K562 (cell line): ENCODE measurements around the gene PPP1R12B. TPM values are rescaled to one million over a fixed set of nuclear protein-coding genes. Genes with fewer than 3 reads are reported as not detected.

ENCODE experiments used
- BCOR ChIP-seq: fragments of 450-650 bp; IDR thresholded peaks from 2 replicates; pipeline ENCODE4 v1.6.1; 2016
- CBFA2T3 ChIP-seq: fragments of 450-650 bp; IDR thresholded peaks from 2 replicates; pipeline ENCODE4 v1.6.1; 2017
- DPF2 ChIP-seq: fragments of 450-650 bp; IDR thresholded peaks from 2 replicates; pipeline ENCODE4 v1.6.1; 2016
- E2F8 ChIP-seq: fragments of 450-650 bp; IDR thresholded peaks from 2 replicates; pipeline ENCODE4 v1.7.1; 2018; ENCODE audit warnings: mild to moderate bottlenecking, low read depth; ENCODE audit not compliant: partially characterized antibody
- FOSL1 ChIP-seq: fragments of 200-800 bp; sonication (Bioruptor generic); conservative IDR thresholded peaks from 2 replicates; pipeline ENCODE4 v1.6.1; 2016; ENCODE audit warnings: missing genetic modification characterization, missing compliant biosample characterization
- MAZ ChIP-seq, 2 experiments: fragments of 450-650 bp in 1 of 2; sonication (generic) in 1 of 2; formaldehyde crosslinking; IDR thresholded peaks in 1 of 2; conservative IDR thresholded peaks in 1 of 2; 2 replicates each; pipeline versions ENCODE4 v1.4.0 to v1.5.0; 2020; ENCODE audit warnings: mild to moderate bottlenecking in 1 of 2, missing genetic modification reagents in 1 of 2
- NCOA1 ChIP-seq: fragments of 450-650 bp; IDR thresholded peaks from 2 replicates; pipeline ENCODE4 v1.6.1; 2016; ENCODE audit warnings: low read depth
- PATZ1 ChIP-seq: fragments of 250-450 bp; sonication (Bioruptor Pico); IDR thresholded peaks from 2 replicates; pipeline ENCODE4 v1.5.0; 2020; ENCODE audit warnings: mild to moderate bottlenecking, borderline replicate concordance
- PHB ChIP-seq: fragments of 250-450 bp; sonication (Bioruptor Pico); IDR thresholded peaks from 2 replicates; pipeline ENCODE4 v1.5.0; 2021
- POLR2B ChIP-seq: fragments of 450-650 bp; IDR thresholded peaks from 2 replicates; pipeline ENCODE4 v1.6.1; 2018; ENCODE audit warnings: low read depth; ENCODE audit not compliant: partially characterized antibody
- POLR3A ChIP-seq: IDR thresholded peaks from 2 replicates; pipeline ENCODE4 v1.6.1; 2011; ENCODE audit warnings: borderline replicate concordance, mild to moderate bottlenecking, moderate library complexity; ENCODE audit not compliant: insufficient read length, insufficient read depth; ENCODE audit errors: extremely low read depth
- RAD51 ChIP-seq: fragments of 450-650 bp; IDR thresholded peaks from 2 replicates; pipeline ENCODE4 v1.7.1; 2016; ENCODE audit warnings: low read depth, mild to moderate bottlenecking, borderline replicate concordance
- SETDB1 ChIP-seq: IDR thresholded peaks from one replicate; pipeline ENCODE4 v1.6.1; 2012; ENCODE audit warnings: low read length, control low read depth, inconsistent platforms
- SIRT6 ChIP-seq: IDR thresholded peaks from one replicate; pipeline ENCODE4 v1.6.1; 2012; ENCODE audit warnings: low read depth, mild to moderate bottlenecking, control low read depth, inconsistent platforms, low read length, moderate library complexity
- SMAD3 ChIP-seq: fragments of 450-650 bp; formaldehyde crosslinking; conservative IDR thresholded peaks from 2 replicates; pipeline ENCODE4 v1.4.0; 2020; ENCODE audit warnings: mild to moderate bottlenecking
- SMARCA5 ChIP-seq: fragments of 450-650 bp; IDR thresholded peaks from 2 replicates; pipeline ENCODE4 v1.6.1; 2016
- SMARCB1 ChIP-seq: IDR thresholded peaks from 2 replicates; pipeline ENCODE4 v1.6.1; 2011; ENCODE audit warnings: improper control_type of control experiment, low read depth; ENCODE audit not compliant: insufficient read length
- SRF ChIP-seq, 2 experiments: fragments of 250-450, 450-650 bp in 1 of 2; sonication (Bioruptor Pico) in 1 of 2; sonication (generic) in 1 of 2; formaldehyde crosslinking; IDR thresholded peaks; 2 replicates each; pipeline versions ENCODE4 v1.5.0 to v1.5.1; 2020 to 2022; ENCODE audit warnings: mild to moderate bottlenecking in 1 of 2, missing genetic modification reagents in 1 of 2
- THRB ChIP-seq: fragments of 450-650 bp; formaldehyde crosslinking; conservative IDR thresholded peaks from 2 replicates; pipeline ENCODE4 v1.4.0; 2022; ENCODE audit warnings: mild to moderate bottlenecking, missing genetic modification characterization
- TSC22D4 ChIP-seq: fragments of 450-650 bp; IDR thresholded peaks from 2 replicates; pipeline ENCODE4 v1.6.1; 2016; ENCODE audit warnings: missing genetic modification characterization, missing biosample characterization, control low read depth
- ZBTB43 ChIP-seq: sonication (generic); formaldehyde crosslinking; IDR thresholded peaks from 2 replicates; pipeline ENCODE4 v1.8.0; 2023; ENCODE audit warnings: mild to moderate bottlenecking, missing genetic modification reagents
- ZNF551 ChIP-seq: fragments of 250-450 bp; sonication (Bioruptor Pico); IDR thresholded peaks from 2 replicates; pipeline ENCODE4 v1.5.0; 2021; ENCODE audit warnings: mild to moderate bottlenecking, moderate library complexity
- ZNF76 ChIP-seq: fragments of 250-450 bp; sonication (Bioruptor Pico); IDR thresholded peaks from 2 replicates; pipeline ENCODE4 v1.4.0; 2020; ENCODE audit warnings: mild to moderate bottlenecking, moderate library complexity, borderline replicate concordance
- polyA plus RNA-seq, 8 experiments: library from polyadenylated mRNA; depleted of rRNA in 4 of 8; stranded (reverse) in 5 of 8; unstranded in 3 of 8; fragments of >200 nt; fragmentation: Nextera tagmentation in 2 of 8; fragmentation: Illumina TruSeq in 1 of 8; extraction: Ambion mirVana in 2 of 8; extraction: Trizol in 1 of 8; gene quantifications; 2 replicates each; pipeline versions ENCODE4 v1.2.1 to v1.2.3, GENCODE V29; 2011 to 2014; ENCODE audit warnings: inconsistent platforms in 1 of 8, missing spikeins in 1 of 8
- total RNA-seq, 7 experiments: library from RNA; depleted of rRNA in 6 of 7; stranded (reverse); fragments of >200 nt in 6 of 7; fragmentation: Illumina TruSeq in 2 of 7; extraction: Trizol in 2 of 7; gene quantifications; 2 replicates each; pipeline versions ENCODE4 v1.2.1 to v1.2.3, GENCODE V29; 2011 to 2021; ENCODE audit warnings: low replicate concordance in 1 of 7

PPP1R12B gene
- total and polyA plus RNA-seq, 9 of the 15 experiments (the other 6 are each of a cell fraction or from before 2014, with no cell fraction given), result 0.73 to 16.9 (median 13.6) TPM

- no peak for TF ChIP-seq E2F8
- no peak for TF ChIP-seq PHB (CRISPR knock-in tag)
- TF ChIP-seq POLR3A, result no peak
- TF ChIP-seq SRF (CRISPR knock-in tag; IDR thresholded peaks at IDR 0.05), result no peak
- TF ChIP-seq SMARCA5, result 0 out of 2 replicates have a peak, but pooled peaks have one; percentile 53
- TF ChIP-seq SIRT6, result no peak
- no peak for TF ChIP-seq SMAD3 (CRISPR knock-in tag)
- no peak for TF ChIP-seq NCOA1
- no peak for TF ChIP-seq MAZ (CRISPR knock-in tag; conservative IDR thresholded peaks at IDR 0.05 in 1 of 2, IDR thresholded peaks at IDR 0.05 in 1 of 2)
- TF ChIP-seq BCOR, result peak; percentile 43; the same call in 1 of the 2 replicates
- TF ChIP-seq CBFA2T3, result no peak
- no peak for TF ChIP-seq SMARCB1
- no peak for TF ChIP-seq ZNF76 (CRISPR knock-in tag)
- no peak for TF ChIP-seq SETDB1
- no peak for TF ChIP-seq ZBTB43 (CRISPR knock-in tag)
- no peak for TF ChIP-seq ZNF551 (CRISPR knock-in tag)
- no peak for TF ChIP-seq POLR2B
- 0 out of 2 replicates have a peak, but pooled peaks have one; percentile 21 for TF ChIP-seq DPF2
- no peak for TF ChIP-seq PATZ1 (CRISPR knock-in tag)
- no peak for TF ChIP-seq RAD51
- TF ChIP-seq FOSL1 (tag), result no peak
- TF ChIP-seq THRB, result no peak
- peak; percentile 86; the same call in 1 of the 2 replicates for TF ChIP-seq TSC22D4 (tag)
Measured at GRCh38 chr1:202624088-202624780, 275.7 kb downstream of the PPP1R12B start (continued).
